Measurements from ENCODE around the gene MAML3.

MAML3 gene

GRCh38 chr4:139826426-139826825, 327.6 kb downstream of the MAML3 start:
- no peak for FAIRE-seq

- FAIRE-seq = no peak
Measured at GRCh38 chr4:139825523-139826014, 328.4 kb downstream of the MAML3 start.

GRCh38 chr4:139824882-139825522, 329.0 kb downstream of the MAML3 start:
- FAIRE-seq = no peak

- no peak for FAIRE-seq
Measured at GRCh38 chr4:139823746-139824145, 330.2 kb downstream of the MAML3 start.

GRCh38 chr4:139823345-139823744, 330.6 kb downstream of the MAML3 start:
- FAIRE-seq = no peak

GRCh38 chr4:139822391-139822790, 331.6 kb downstream of the MAML3 start:
- no peak for FAIRE-seq

- FAIRE-seq = no peak
Measured at GRCh38 chr4:139819082-139819481, 334.9 kb downstream of the MAML3 start.

- FAIRE-seq = no peak
Measured at GRCh38 chr4:139817657-139818452, 336.1 kb downstream of the MAML3 start.

- FAIRE-seq = no peak
Measured at GRCh38 chr4:139816856-139817255, 337.1 kb downstream of the MAML3 start.

- FAIRE-seq = no peak
Measured at GRCh38 chr4:139815778-139816601, 338.0 kb downstream of the MAML3 start.

- no peak for FAIRE-seq
Measured at GRCh38 chr4:139814323-139815015, 339.5 kb downstream of the MAML3 start.

GRCh38 chr4:139813881-139814280, 340.1 kb downstream of the MAML3 start:
- FAIRE-seq = no peak

- FAIRE-seq = no peak
Measured at GRCh38 chr4:139810710-139811109, 343.3 kb downstream of the MAML3 start.

- FAIRE-seq = no peak
Measured at GRCh38 chr4:139809757-139810140, 344.2 kb downstream of the MAML3 start.

GRCh38 chr4:139808808-139809756, 344.9 kb downstream of the MAML3 start:
- FAIRE-seq = no peak

- FAIRE-seq = no peak
Measured at GRCh38 chr4:139808381-139808807, 345.6 kb downstream of the MAML3 start.

- no peak for FAIRE-seq
Measured at GRCh38 chr4:139807483-139807882, 346.5 kb downstream of the MAML3 start.

- FAIRE-seq = no peak
Measured at GRCh38 chr4:139806929-139807328, 347.1 kb downstream of the MAML3 start.

GRCh38 chr4:139802931-139803330, 351.1 kb downstream of the MAML3 start:
- no peak for FAIRE-seq

- no peak for FAIRE-seq
Measured at GRCh38 chr4:139802488-139802887, 351.5 kb downstream of the MAML3 start.

GRCh38 chr4:139801895-139802294, 352.1 kb downstream of the MAML3 start:
- no peak for FAIRE-seq

GRCh38 chr4:139800082-139800481, 353.9 kb downstream of the MAML3 start:
- no peak for FAIRE-seq

All from TTC549 (cell line).